ENCODE measurements around the gene PATZ1. TPM values are rescaled to one million over a fixed set of nuclear protein-coding genes. Genes with fewer than 3 reads are reported as not detected.

The PATZ1 gene
- total RNA-seq, 1 experiment from 2014 or later = 120 TPM

DNA sequence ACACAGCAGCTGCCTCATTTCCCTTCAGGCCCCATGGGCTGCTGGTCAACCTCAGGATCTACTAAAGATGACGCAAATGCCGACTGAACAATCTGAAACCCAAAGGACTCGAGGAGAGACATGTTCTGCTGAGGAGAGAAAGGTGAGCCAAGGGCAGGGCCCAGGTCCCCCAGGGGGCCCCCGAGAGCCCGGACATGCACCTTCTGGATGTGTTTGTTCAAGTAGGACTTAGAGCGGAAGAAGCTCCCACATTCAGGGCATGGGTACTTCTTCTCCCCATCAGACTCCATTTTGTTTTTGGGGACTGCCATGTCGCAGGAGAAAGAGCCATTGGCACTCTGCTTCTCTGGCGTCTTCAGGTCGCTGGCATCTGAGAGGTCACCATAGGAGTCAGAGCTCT, 19.3 kb downstream of the PATZ1 start:
- Histone ChIP-seq H3K18ac (ENCODE audit: insufficient read length, low read depth, low read length) (no peak overlapping the region), H3K9me3 (ENCODE audit: control insufficient read depth, low read depth, low read length) (no peaks in the 10 kb centered on the region), H4K8ac (replicated peaks; ENCODE audit: insufficient read length, low read depth, low read length) (no peak overlapping the region), H3K4me2 (ENCODE audit: insufficient read depth, insufficient read length, low read length) (no peak overlapping the region), H2BK12ac (ENCODE audit: insufficient read length, low read depth, low read length) (no peak overlapping the region), H3K27me3 (ENCODE audit: insufficient read depth, low read length) (no peaks in the 10 kb centered on the region), H3K4me1 (ENCODE audit: insufficient read depth, low read length) (no peaks in the 10 kb centered on the region), H3K23ac (ENCODE audit: insufficient read length, low read depth, low read length) (no peak overlapping the region), H3K23me2 (ENCODE audit: insufficient read length, low read depth, low read length, poor library complexity, severe bottlenecking) (no peaks in the 10 kb centered on the region), H4K20me1 (ENCODE audit: control insufficient read depth, insufficient read depth, insufficient read length) (no peaks in the 10 kb centered on the region), H2BK20ac (ENCODE audit: low read depth, low read length, poor library complexity, severe bottlenecking) (no peak overlapping the region), H3K14ac (ENCODE audit: insufficient read depth, low read length) (no peak overlapping the region), H2BK5ac (ENCODE audit: insufficient read length, low read length) (no peak overlapping the region), H4K5ac (ENCODE audit: insufficient read length, low read depth, low read length) (no peak overlapping the region), H3K9ac (ENCODE audit: extremely low read depth, insufficient read length, low read length) (no peak overlapping the region), H3K79me1 (ENCODE audit: insufficient read depth, low read depth, low read length, poor library complexity, severe bottlenecking) (peaks cover 3% of the 10 kb centered on the region), H2AFZ (ENCODE audit: low read length) (no peak overlapping the region), H3K79me2 (ENCODE audit: insufficient read depth, low read length) (no peaks in the 10 kb centered on the region), H2BK15ac (ENCODE audit: low read depth, low read length) (no peak overlapping the region), H3K4ac (ENCODE audit: low read depth, low read length) (no peak overlapping the region), H2AK5ac (ENCODE audit: insufficient read length, low read length) (no peak overlapping the region), H2BK120ac (ENCODE audit: low read depth, low read length, poor library complexity, severe bottlenecking) (no peak overlapping the region), H3K27ac (ENCODE audit: insufficient read length, low read depth, low read length) (no peak overlapping the region), H3T11ph (ENCODE audit: low read length) (no peak overlapping the region), H4K91ac (ENCODE audit: insufficient read length, low read depth, low read length) (no peak overlapping the region), H3K56ac (ENCODE audit: insufficient read length, low read depth, low read length) (no peak overlapping the region)
- no peak for DNase-seq
- Mint-ChIP-seq H3K4me1 (peaks cover 14 to 16% of the 10 kb centered on the region in 2 experiments), H3K9me3 (no peaks in the 10 kb centered on the region), H3K27me3 (ENCODE audit: low read depth) (no peaks in the 10 kb centered on the region; the same call in 1 of the 2 replicates), H3K27ac (no peak overlapping the region), H3K4me3 (no peak overlapping the region), H3K36me3 (ENCODE audit: insufficient read depth in 1 of 3, low read depth in 3 of 3) (peaks cover 33 to 85% (median 66%) of the 10 kb centered on the region in 3 experiments; a peak in 6 of 7 replicates)
- TF ChIP-seq, protein P1, sequence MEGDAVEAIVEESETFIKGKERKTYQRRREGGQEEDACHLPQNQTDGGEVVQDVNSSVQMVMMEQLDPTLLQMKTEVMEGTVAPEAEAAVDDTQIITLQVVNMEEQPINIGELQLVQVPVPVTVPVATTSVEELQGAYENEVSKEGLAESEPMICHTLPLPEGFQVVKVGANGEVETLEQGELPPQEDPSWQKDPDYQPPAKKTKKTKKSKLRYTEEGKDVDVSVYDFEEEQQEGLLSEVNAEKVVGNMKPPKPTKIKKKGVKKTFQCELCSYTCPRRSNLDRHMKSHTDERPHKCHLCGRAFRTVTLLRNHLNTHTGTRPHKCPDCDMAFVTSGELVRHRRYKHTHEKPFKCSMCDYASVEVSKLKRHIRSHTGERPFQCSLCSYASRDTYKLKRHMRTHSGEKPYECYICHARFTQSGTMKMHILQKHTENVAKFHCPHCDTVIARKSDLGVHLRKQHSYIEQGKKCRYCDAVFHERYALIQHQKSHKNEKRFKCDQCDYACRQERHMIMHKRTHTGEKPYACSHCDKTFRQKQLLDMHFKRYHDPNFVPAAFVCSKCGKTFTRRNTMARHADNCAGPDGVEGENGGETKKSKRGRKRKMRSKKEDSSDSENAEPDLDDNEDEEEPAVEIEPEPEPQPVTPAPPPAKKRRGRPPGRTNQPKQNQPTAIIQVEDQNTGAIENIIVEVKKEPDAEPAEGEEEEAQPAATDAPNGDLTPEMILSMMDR (conservative IDR thresholded peaks at IDR 0.05) = no peak
- WGBS (ENCODE audit: extremely low coverage, insufficient read length, low lambda C conversion rate) = no CpG with 5 or more reads among the region's 9 CpGs
